GM19455 (cell line): ENCODE results near the gene PLAC8L1.
"Not testable (repeated sequence)": the region's sequence is repeated elsewhere in the genome, so short reads cannot be mapped to it uniquely, and the experiment has no call there.

Experiments used
- ATAC-seq: cut with Tn5 transposase; IDR thresholded peaks from one replicate; pipeline ENCODE4 v1.9.1; 2021; ENCODE audit not compliant: unreplicated experiment

PLAC8L1 gene

GRCh38 chr5:146105477-146105876, at the start of gene PLAC8L1:
TSS of gene PLAC8L1 (minus strand) at chr5:146105577. CDS start at chr5:146104311, 1,266 bp downstream.
- ATAC-seq, result no peak

- ATAC-seq, result no peak
These were observed 46.6 kb upstream of the PLAC8L1 start for GRCh38 chr5:146151970-146152369.

GRCh38 chr5:146137967-146138403, 32.6 kb upstream of the PLAC8L1 start:
- no peak for ATAC-seq

- no peak for ATAC-seq
These were observed 25.2 kb upstream of the PLAC8L1 start for GRCh38 chr5:146130440-146131045.

GRCh38 chr5:146126068-146126467, 20.7 kb upstream of the PLAC8L1 start:
- no peak for ATAC-seq

GRCh38 chr5:146124580-146124979, 19.2 kb upstream of the PLAC8L1 start:
- ATAC-seq, result no peak

- ATAC-seq, result not testable (repeated sequence)
These were observed 16.1 kb upstream of the PLAC8L1 start for GRCh38 chr5:146121451-146121850.

GRCh38 chr5:146118322-146118721, 12.9 kb upstream of the PLAC8L1 start:
- ATAC-seq, result no peak

GRCh38 chr5:146117216-146117615, 11.8 kb upstream of the PLAC8L1 start:
- not testable (repeated sequence) for ATAC-seq

GRCh38 chr5:146116361-146116760, 11.0 kb upstream of the PLAC8L1 start:
- no peak for ATAC-seq

GRCh38 chr5:146112476-146112875, 7.1 kb upstream of the PLAC8L1 start:
- ATAC-seq, result no peak

GRCh38 chr5:146111409-146111808, 6.0 kb upstream of the PLAC8L1 start:
- ATAC-seq, result no peak

GRCh38 chr5:146109379-146109778, 4.0 kb upstream of the PLAC8L1 start:
- ATAC-seq, result no peak

GRCh38 chr5:146108870-146109269, 3.5 kb upstream of the PLAC8L1 start:
- not testable (repeated sequence) for ATAC-seq

- no peak for ATAC-seq
These were observed 2.5 kb upstream of the PLAC8L1 start for GRCh38 chr5:146107901-146108300.

GRCh38 chr5:146103594-146103993, 1.8 kb downstream of the PLAC8L1 start:
- ATAC-seq, result no peak

- ATAC-seq, result no peak
These were observed 3.7 kb downstream of the PLAC8L1 start for GRCh38 chr5:146101646-146102045.

- ATAC-seq, result no peak
These were observed 7.3 kb downstream of the PLAC8L1 start for GRCh38 chr5:146098047-146098446.

- ATAC-seq, result no peak
These were observed 13.5 kb downstream of the PLAC8L1 start for GRCh38 chr5:146091881-146092280.

- no peak for ATAC-seq
These were observed 16.1 kb downstream of the PLAC8L1 start for GRCh38 chr5:146089287-146089686.

GRCh38 chr5:146088098-146088497, 17.3 kb downstream of the PLAC8L1 start:
- ATAC-seq, result no peak

- ATAC-seq, result no peak
These were observed 21.0 kb downstream of the PLAC8L1 start for GRCh38 chr5:146084376-146084775.

GRCh38 chr5:146082798-146083197, 22.6 kb downstream of the PLAC8L1 start:
- peak; percentile 95 for ATAC-seq
